GM21360 (cell line): ENCODE data around the gene TCP11L2.

ENCODE experiments used
- ATAC-seq: cut with Tn5 transposase; IDR thresholded peaks from one replicate; pipeline ENCODE4 v1.9.1; 2021; ENCODE audit warnings: mild to moderate bottlenecking, moderate library complexity; ENCODE audit not compliant: unreplicated experiment

Gene TCP11L2

GRCh38 chr12:106387848-106388377, 85.4 kb downstream of the TCP11L2 start:
- ATAC-seq: no peak

- ATAC-seq: no peak
Measured at GRCh38 chr12:106389151-106389550, 86.6 kb downstream of the TCP11L2 start.

- ATAC-seq: no peak
Measured at GRCh38 chr12:106392759-106393158, 90.2 kb downstream of the TCP11L2 start.
